H1 (cell line): ENCODE results near the gene ZBTB7A.

Source experiments
- ASH2L ChIP-seq: fragments of 200-600, 300-600 bp; sonication (generic); IDR thresholded peaks from one replicate; pipeline ENCODE4 v1.7.1; 2017; ENCODE audit warnings: low read length
- CBX5 ChIP-seq: fragments of 300-800, 300-1000 bp; sonication (generic); IDR thresholded peaks from 2 replicates; pipeline ENCODE4 v1.7.1; 2016; ENCODE audit warnings: antibody characterized with exemption, low read length, low read depth
- EP300 ChIP-seq, 2 experiments: IDR thresholded peaks; 1 replicate in 1 of 2; 2 replicates in 1 of 2; pipeline ENCODE4 v1.6.1; 2011 to 2012; ENCODE audit warnings: low read depth in 2 of 2, low read length in 2 of 2, mild to moderate bottlenecking in 2 of 2, borderline replicate concordance in 1 of 2, inconsistent platforms in 1 of 2, moderate library complexity in 1 of 2
- EZH2 ChIP-seq: fragments of 200-600 bp; sonication (generic); IDR thresholded peaks from 2 replicates; pipeline ENCODE4 v1.7.1; 2012; ENCODE audit warnings: low read depth, mild to moderate bottlenecking, moderate library complexity, low read length, inconsistent platforms; ENCODE audit not compliant: severe bottlenecking
- RAD21 ChIP-seq, 2 experiments: IDR thresholded peaks in 1 of 2; conservative IDR thresholded peaks in 1 of 2; 2 replicates each; pipeline ENCODE4 v1.6.1; 2011; ENCODE audit warnings: low read depth in 2 of 2, low read length in 2 of 2, improper control_type of control experiment in 1 of 2, inconsistent platforms in 1 of 2, mild to moderate bottlenecking in 1 of 2, moderate library complexity in 1 of 2
- SRF ChIP-seq: IDR thresholded peaks from 2 replicates; pipeline ENCODE4 v1.6.1; 2011; ENCODE audit warnings: mild to moderate bottlenecking, low read depth, low read length, moderate library complexity
- YY1 ChIP-seq: IDR thresholded peaks from 2 replicates; pipeline ENCODE4 v1.6.1; 2011; ENCODE audit warnings: low read depth, mild to moderate bottlenecking, low read length
- TF ChIP-seq, protein P1 (sequence below), 3 experiments: IDR thresholded peaks; 1 replicate in 2 of 3; 2 replicates in 1 of 3; pipeline versions ENCODE4 v1.5.1 to v1.6.1; 2011; ENCODE audit warnings: low read length in 3 of 3, mild to moderate bottlenecking in 3 of 3, inconsistent platforms in 2 of 3, low read depth in 1 of 3, moderate library complexity in 1 of 3; ENCODE audit not compliant: insufficient read depth in 1 of 3; ENCODE audit errors: control extremely low read depth in 1 of 3
- TF ChIP-seq, protein P2 (sequence below): IDR thresholded peaks from 2 replicates; pipeline ENCODE4 v1.6.1; 2012; ENCODE audit warnings: inconsistent platforms

DNA sequence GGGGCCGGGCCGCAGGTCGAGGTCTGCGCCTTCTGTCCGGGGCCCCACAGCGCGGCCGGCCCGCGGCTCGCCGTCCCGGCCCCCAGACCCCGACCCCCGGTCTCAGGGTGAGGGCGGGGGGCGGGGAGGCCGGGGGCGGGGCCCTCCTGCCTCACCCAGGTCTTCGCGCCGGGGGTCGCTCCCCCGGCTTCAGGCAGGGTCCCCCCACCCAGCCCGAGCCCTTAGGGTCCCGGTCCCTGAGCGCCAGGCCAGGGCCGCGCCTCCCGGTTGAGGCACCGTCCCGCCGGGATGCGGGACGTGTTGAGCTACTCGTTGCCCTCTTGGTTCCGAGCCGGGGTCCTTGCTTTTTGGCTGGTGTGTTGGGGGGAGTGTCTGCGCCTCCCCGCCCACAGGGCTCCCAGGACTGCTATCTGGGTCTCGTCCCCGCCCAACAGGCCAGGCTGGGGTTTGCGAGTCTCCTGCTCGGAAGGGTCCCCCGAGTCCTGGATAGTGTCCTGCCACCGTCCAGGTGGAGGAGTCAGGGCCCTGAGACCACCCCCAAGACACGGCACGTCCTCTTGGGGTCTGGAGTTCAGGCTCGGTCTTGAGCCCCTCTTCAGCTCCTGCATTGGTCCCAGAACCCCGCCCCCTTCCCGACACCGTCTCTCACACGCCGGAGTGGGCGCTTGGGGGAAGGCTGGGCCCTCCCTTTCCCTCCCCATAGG lies 58.7 kb downstream of the ZBTB7A start:
- TF ChIP-seq, protein P1, sequence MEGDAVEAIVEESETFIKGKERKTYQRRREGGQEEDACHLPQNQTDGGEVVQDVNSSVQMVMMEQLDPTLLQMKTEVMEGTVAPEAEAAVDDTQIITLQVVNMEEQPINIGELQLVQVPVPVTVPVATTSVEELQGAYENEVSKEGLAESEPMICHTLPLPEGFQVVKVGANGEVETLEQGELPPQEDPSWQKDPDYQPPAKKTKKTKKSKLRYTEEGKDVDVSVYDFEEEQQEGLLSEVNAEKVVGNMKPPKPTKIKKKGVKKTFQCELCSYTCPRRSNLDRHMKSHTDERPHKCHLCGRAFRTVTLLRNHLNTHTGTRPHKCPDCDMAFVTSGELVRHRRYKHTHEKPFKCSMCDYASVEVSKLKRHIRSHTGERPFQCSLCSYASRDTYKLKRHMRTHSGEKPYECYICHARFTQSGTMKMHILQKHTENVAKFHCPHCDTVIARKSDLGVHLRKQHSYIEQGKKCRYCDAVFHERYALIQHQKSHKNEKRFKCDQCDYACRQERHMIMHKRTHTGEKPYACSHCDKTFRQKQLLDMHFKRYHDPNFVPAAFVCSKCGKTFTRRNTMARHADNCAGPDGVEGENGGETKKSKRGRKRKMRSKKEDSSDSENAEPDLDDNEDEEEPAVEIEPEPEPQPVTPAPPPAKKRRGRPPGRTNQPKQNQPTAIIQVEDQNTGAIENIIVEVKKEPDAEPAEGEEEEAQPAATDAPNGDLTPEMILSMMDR (IDR thresholded peaks at IDR 0.05; ENCODE audit: control extremely low read depth in 1 of 3, insufficient read depth in 1 of 3, low read depth in 1 of 3, low read length in 3 of 3) = no peak
- TF ChIP-seq EP300 (IDR thresholded peaks at IDR 0.05; ENCODE audit: borderline replicate concordance in 1 of 2, low read depth in 2 of 2, low read length in 2 of 2) = no peak
- TF ChIP-seq, protein P2, sequence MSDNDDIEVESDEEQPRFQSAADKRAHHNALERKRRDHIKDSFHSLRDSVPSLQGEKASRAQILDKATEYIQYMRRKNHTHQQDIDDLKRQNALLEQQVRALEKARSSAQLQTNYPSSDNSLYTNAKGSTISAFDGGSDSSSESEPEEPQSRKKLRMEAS = no peak
- no peak for TF ChIP-seq SRF
- no peak for TF ChIP-seq EZH2
- TF ChIP-seq YY1 = no peak
- TF ChIP-seq CBX5 = no peak
- no peak for TF ChIP-seq RAD21 (IDR thresholded peaks at IDR 0.05 in 1 of 2, conservative IDR thresholded peaks at IDR 0.05 in 1 of 2; ENCODE audit: low read depth in 2 of 2, low read length in 2 of 2)
- TF ChIP-seq ASH2L = no peak
